H9 (cell line): ENCODE measurements around the gene ELL3. TPM values are rescaled to one million over a fixed set of nuclear protein-coding genes. Genes with fewer than 3 reads are reported as not detected.
"Not testable (repeated sequence)": the region's sequence is repeated elsewhere in the genome, so short reads cannot be mapped to it uniquely, and the experiment has no call there.

Experiments used
- DNase-seq: peaks from one replicate; pipeline ENCODE4 v3.0.0-alpha.2; 2017
- H2AFZ ChIP-seq: one replicate; pipeline ENCODE4 v1.6.1; 2013; ENCODE audit warnings: mild to moderate bottlenecking, low read length, control low read depth, moderate library complexity
- H2AK5ac ChIP-seq: 2 replicates; pipeline ENCODE4 v1.6.1; 2013; ENCODE audit warnings: low read length, control low read depth, mixed read lengths; ENCODE audit not compliant: insufficient read length
- H2BK120ac ChIP-seq: one replicate; pipeline ENCODE4 v1.6.1; 2013; ENCODE audit warnings: low read depth, mild to moderate bottlenecking, low read length, control low read depth, inconsistent platforms; ENCODE audit not compliant: poor library complexity, severe bottlenecking
- H2BK12ac ChIP-seq: 2 replicates; pipeline ENCODE4 v1.6.1; 2013; ENCODE audit warnings: low read length, control low read depth, mixed read lengths, low read depth; ENCODE audit not compliant: insufficient read length
- H2BK15ac ChIP-seq: 2 replicates; pipeline ENCODE4 v1.6.1; 2013; ENCODE audit warnings: low read depth, low read length, control low read depth
- H2BK20ac ChIP-seq: one replicate; pipeline ENCODE4 v1.6.1; 2013; ENCODE audit warnings: low read depth, mild to moderate bottlenecking, low read length, control low read depth, inconsistent platforms; ENCODE audit not compliant: poor library complexity, severe bottlenecking
- H2BK5ac ChIP-seq: 2 replicates; pipeline ENCODE4 v1.6.1; 2013; ENCODE audit warnings: low read length, control low read depth, mixed read lengths; ENCODE audit not compliant: insufficient read length
- H3K14ac ChIP-seq: 2 replicates; pipeline ENCODE4 v1.6.1; 2013; ENCODE audit warnings: low read length, control low read depth; ENCODE audit not compliant: insufficient read depth
- H3K18ac ChIP-seq: 2 replicates; pipeline ENCODE4 v1.6.1; 2013; ENCODE audit warnings: low read depth, mild to moderate bottlenecking, mixed read lengths, low read length, control low read depth; ENCODE audit not compliant: insufficient read length
- H3K23ac ChIP-seq: 2 replicates; pipeline ENCODE4 v1.6.1; 2013; ENCODE audit warnings: low read length, control low read depth, mixed read lengths, low read depth; ENCODE audit not compliant: insufficient read length
- H3K23me2 ChIP-seq: 2 replicates; pipeline ENCODE4 v1.6.1; 2013; ENCODE audit warnings: low read depth, mild to moderate bottlenecking, mixed read lengths, low read length, control low read depth; ENCODE audit not compliant: insufficient read length, poor library complexity, severe bottlenecking
- H3K27ac ChIP-seq: 2 replicates; pipeline ENCODE4 v1.5.1; 2013; ENCODE audit warnings: low read length, control low read depth, mixed read lengths, low read depth; ENCODE audit not compliant: insufficient read length
- H3K27me3 ChIP-seq: 2 replicates; pipeline ENCODE4 v1.6.1; 2013; ENCODE audit warnings: low read length, control low read depth, inconsistent platforms; ENCODE audit not compliant: insufficient read depth
- H3K4ac ChIP-seq: 2 replicates; pipeline ENCODE4 v1.6.1; 2013; ENCODE audit warnings: low read depth, mild to moderate bottlenecking, control low read depth, inconsistent platforms, low read length, moderate library complexity
- H3K4me1 ChIP-seq: 2 replicates; pipeline ENCODE4 v1.6.1; 2013; ENCODE audit warnings: low read length, control low read depth, inconsistent platforms; ENCODE audit not compliant: insufficient read depth
- H3K4me2 ChIP-seq: 2 replicates; pipeline ENCODE4 v1.6.1; 2013; ENCODE audit warnings: low read length, control low read depth, mixed read lengths; ENCODE audit not compliant: insufficient read length, insufficient read depth
- H3K56ac ChIP-seq: 2 replicates; pipeline ENCODE4 v1.6.1; 2013; ENCODE audit warnings: low read depth, mild to moderate bottlenecking, mixed read lengths, low read length, control low read depth; ENCODE audit not compliant: insufficient read length
- H3K79me1 ChIP-seq: 2 replicates; pipeline ENCODE4 v1.6.1; 2013; ENCODE audit warnings: low read depth, mild to moderate bottlenecking, moderate library complexity, low read length, control low read depth, inconsistent platforms; ENCODE audit not compliant: insufficient read depth, poor library complexity, severe bottlenecking
- H3K79me2 ChIP-seq: 2 replicates; pipeline ENCODE4 v1.6.1; 2013; ENCODE audit warnings: low read length, control low read depth, inconsistent platforms; ENCODE audit not compliant: insufficient read depth
- H3K9ac ChIP-seq: 2 replicates; pipeline ENCODE4 v1.6.1; 2013; ENCODE audit warnings: low read length, control low read depth, mixed read lengths; ENCODE audit not compliant: insufficient read length; ENCODE audit errors: extremely low read depth
- H3K9me3 ChIP-seq: one replicate; pipeline ENCODE4 v1.6.1; 2013; ENCODE audit warnings: low read depth, low read length, inconsistent platforms; ENCODE audit not compliant: control insufficient read depth
- H3T11ph ChIP-seq: one replicate; pipeline ENCODE4 v1.6.1; 2013; ENCODE audit warnings: mild to moderate bottlenecking, low read length, control low read depth, inconsistent platforms
- H4K20me1 ChIP-seq: one replicate; pipeline ENCODE4 v1.6.1; 2013; ENCODE audit not compliant: control insufficient read depth, insufficient read length, insufficient read depth
- H4K5ac ChIP-seq: 2 replicates; pipeline ENCODE4 v1.6.1; 2013; ENCODE audit warnings: low read depth, mild to moderate bottlenecking, mixed read lengths, low read length, control low read depth; ENCODE audit not compliant: insufficient read length
- H4K8ac ChIP-seq: replicated peaks from 2 replicates; pipeline ENCODE4 v1.6.1; 2013; ENCODE audit warnings: low read length, control low read depth, mixed read lengths, low read depth; ENCODE audit not compliant: insufficient read length
- H4K91ac ChIP-seq: 2 replicates; pipeline ENCODE4 v1.6.1; 2013; ENCODE audit warnings: low read depth, mild to moderate bottlenecking, moderate library complexity, mixed read lengths, low read length, control low read depth; ENCODE audit not compliant: insufficient read length
- H3K27ac Mint-ChIP-seq, 3 experiments: 2 replicates in 2 of 3; 3 replicates in 1 of 3; pipeline ENCODE4 v1.8.0; 2020 to 2021; ENCODE audit warnings: mixed read lengths in 3 of 3, mild to moderate bottlenecking in 1 of 3, moderate library complexity in 1 of 3
- H3K27me3 Mint-ChIP-seq: 2 replicates; pipeline ENCODE4 v1.8.0; 2021; ENCODE audit warnings: low read depth, mild to moderate bottlenecking, moderate library complexity, mixed read lengths
- H3K36me3 Mint-ChIP-seq, 3 experiments: 2 replicates in 2 of 3; 3 replicates in 1 of 3; pipeline ENCODE4 v1.8.0; 2020 to 2021; ENCODE audit warnings: low read depth in 3 of 3, mixed read lengths in 3 of 3; ENCODE audit not compliant: insufficient read depth in 1 of 3
- H3K4me1 Mint-ChIP-seq, 2 experiments: 2 replicates each; pipeline ENCODE4 v1.8.0; 2020; ENCODE audit warnings: mixed read lengths in 2 of 2
- H3K4me3 Mint-ChIP-seq, 2 experiments: 2 replicates in 1 of 2; 3 replicates in 1 of 2; pipeline ENCODE4 v1.8.0; 2020 to 2021; ENCODE audit warnings: mild to moderate bottlenecking in 2 of 2, mixed read lengths in 2 of 2, moderate library complexity in 1 of 2
- H3K9me3 Mint-ChIP-seq, 2 experiments: 2 replicates in 1 of 2; 3 replicates in 1 of 2; pipeline ENCODE4 v1.8.0; 2020; ENCODE audit warnings: mild to moderate bottlenecking in 2 of 2, mixed read lengths in 2 of 2, moderate library complexity in 1 of 2
- CTCF ChIP-seq: fragments of 200-600 bp; sonication (generic); conservative IDR thresholded peaks from 3 replicates; pipeline ENCODE4 v1.8.0; 2021; ENCODE audit warnings: antibody characterized with exemption, mild to moderate bottlenecking
- WGBS: extraction: QIAGEN DNeasy Blood & Tissue Kit; methylation state at CpG from one replicate; pipeline ENCODE4 v1.1.7; 2013; ENCODE audit warnings: missing lambda C conversion rate, low lambda C conversion rate, mixed read lengths; ENCODE audit not compliant: insufficient read length; ENCODE audit errors: extremely low coverage; 5-methylcytosine and 5-hydroxymethylcytosine counted together
- total RNA-seq: library from RNA; stranded (reverse); gene quantifications from 2 replicates; pipeline ENCODE4 v1.2.1, GENCODE V29; 2021

ELL3 gene
- total RNA-seq, 1 experiment from 2014 or later = 6.4 TPM

GRCh38 chr15:43808435-43808950, 31.7 kb upstream of the ELL3 start:
- no peak overlapping the region for H3K23ac ChIP-seq
- Mint-ChIP-seq H3K9me3 (no peaks in the 10 kb centered on the region), H3K36me3 (peaks cover 49 to 95% (median 82%) of the 10 kb centered on the region in 3 experiments), H3K27me3 (no peaks in the 10 kb centered on the region), H3K4me3 (no peak overlapping the region), H3K27ac (no peak overlapping the region; a peak in 1 of 7 replicates), H3K4me1 (no peaks in the 10 kb centered on the region)
- H3K79me1 ChIP-seq = no peaks in the 10 kb centered on the region
- H2AFZ ChIP-seq = no peak overlapping the region
- no peak overlapping the region for H2AK5ac ChIP-seq
- no peak overlapping the region for H3K4ac ChIP-seq
- no peak overlapping the region for H2BK15ac ChIP-seq
- H4K5ac ChIP-seq = no peak overlapping the region
- H3K56ac ChIP-seq = no peak overlapping the region
- H3K9me3 ChIP-seq = no peaks in the 10 kb centered on the region
- H2BK12ac ChIP-seq = no peak overlapping the region
- no peak overlapping the region for H4K8ac ChIP-seq
- H3K23me2 ChIP-seq = no peaks in the 10 kb centered on the region
- no peak overlapping the region for H2BK20ac ChIP-seq
- H4K20me1 ChIP-seq = no peaks in the 10 kb centered on the region
- no peak for TF ChIP-seq CTCF
- no peak overlapping the region for H3K27ac ChIP-seq
- no peaks in the 10 kb centered on the region for H3K4me1 ChIP-seq
- H3K4me2 ChIP-seq = no peak overlapping the region
- no peak for DNase-seq
- H4K91ac ChIP-seq = no peak overlapping the region
- no peak overlapping the region for H3K9ac ChIP-seq
- WGBS = no CpG with 5 or more reads among the region's 5 CpGs
- no peak overlapping the region for H3T11ph ChIP-seq
- H3K27me3 ChIP-seq = no peaks in the 10 kb centered on the region
- H2BK5ac ChIP-seq = no peak overlapping the region
- no peak overlapping the region for H2BK120ac ChIP-seq
- no peaks in the 10 kb centered on the region for H3K79me2 ChIP-seq
- no peak overlapping the region for H3K14ac ChIP-seq
- no peak overlapping the region for H3K18ac ChIP-seq

GRCh38 chr15:43802676-43803075, 25.9 kb upstream of the ELL3 start:
- WGBS = no CpG with 5 or more reads among the region's 7 CpGs
- H3K27ac Mint-ChIP-seq = not testable (repeated sequence)

More at GRCh38 chr15:43802676-43803075, 25.9 kb upstream of the ELL3 start:
- H2BK5ac ChIP-seq, H2BK12ac ChIP-seq, H3T11ph ChIP-seq, H3K23ac ChIP-seq, H3K79me2 ChIP-seq, H3K4ac ChIP-seq, H3K4me3 Mint-ChIP-seq, H3K56ac ChIP-seq, H2AFZ ChIP-seq, H3K4me2 ChIP-seq, H4K5ac ChIP-seq, H3K27ac ChIP-seq, H3K4me1 ChIP-seq, H2BK120ac ChIP-seq, H2BK15ac ChIP-seq, H3K18ac ChIP-seq, H4K91ac ChIP-seq, H3K14ac ChIP-seq, H3K27me3 ChIP-seq, H3K9ac ChIP-seq, H3K23me2 ChIP-seq, H3K79me1 ChIP-seq, H4K20me1 ChIP-seq, H2BK20ac ChIP-seq, H4K8ac ChIP-seq, H3K27me3 Mint-ChIP-seq, DNase-seq, H3K9me3 ChIP-seq, H3K9me3 Mint-ChIP-seq, H2AK5ac ChIP-seq: not testable (repeated sequence)
- peaks cover 51 to 84% (median 65%) of the 10 kb centered on the region in 3 experiments for H3K36me3 Mint-ChIP-seq
- peaks cover 31 to 34% of the 10 kb centered on the region in 2 experiments for H3K4me1 Mint-ChIP-seq
